Measurements from ENCODE around the gene ZNF429. TPM values are rescaled to one million over a fixed set of nuclear protein-coding genes. Genes with fewer than 3 reads are reported as not detected.
"Not testable (repeated sequence)": the region's sequence is repeated elsewhere in the genome, so short reads cannot be mapped to it uniquely, and the experiment has no call there.

ZNF429 gene
- total RNA-seq, 2 donors from 2014 or later: 16.6 to 17.9 TPM

DNA sequence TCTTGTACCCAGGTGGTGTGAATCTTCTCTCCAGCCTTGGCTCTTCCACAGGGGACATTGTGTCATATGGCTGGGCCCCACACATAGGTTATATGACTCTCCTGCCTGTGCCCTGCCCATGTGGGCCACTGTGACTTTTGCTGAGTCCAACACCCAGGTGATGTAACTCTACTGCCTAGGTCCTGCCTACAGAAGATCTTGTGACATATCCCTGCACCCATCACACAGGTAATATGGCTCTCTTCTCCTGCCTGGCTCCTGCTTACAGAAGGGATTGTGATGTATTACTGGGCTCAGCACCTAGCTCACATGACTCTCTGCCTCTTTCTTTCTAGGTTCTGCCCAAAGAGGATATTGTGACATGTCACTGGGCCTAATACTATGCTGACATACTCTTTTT, 19.5 kb upstream of the ZNF429 start:
- H3K9me3 Mint-ChIP-seq: peaks cover 3 to 12% of the 10 kb centered on the region in 2 donors

DNA sequence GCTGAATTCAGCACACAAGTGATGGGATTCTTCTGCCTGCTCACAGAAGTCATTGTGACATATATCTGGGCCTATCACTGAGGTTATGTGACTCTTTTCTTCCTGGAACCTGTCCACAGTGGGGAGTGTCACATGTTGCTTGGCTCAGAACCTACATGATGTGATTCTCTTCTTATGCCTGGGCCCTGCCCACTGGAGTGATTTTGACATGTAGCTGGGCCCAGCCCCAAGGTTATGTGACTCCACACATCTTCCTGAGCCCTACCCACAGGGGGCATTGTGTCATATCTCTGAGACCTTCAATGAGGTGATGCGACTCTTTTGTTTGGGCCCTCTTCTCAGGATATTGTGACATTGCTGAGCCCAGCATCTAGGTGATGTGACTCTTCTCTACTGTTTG, 17.4 kb upstream of the ZNF429 start:
- Mint-ChIP-seq H3K4me1 (ENCODE audit: low read depth) (no peaks in the 10 kb centered on the region), H3K36me3 (ENCODE audit: insufficient read depth in 2 of 2) (peaks cover 10 to 12% of the 10 kb centered on the region in 2 donors), H3K4me3 (no peak overlapping the region), H3K9me3 (peaks cover 3 to 12% of the 10 kb centered on the region in 2 donors), H3K27me3 (ENCODE audit: low read depth) (no peaks in the 10 kb centered on the region), H3K27ac (no peak overlapping the region)
- DNase-seq: no peak
- ATAC-seq (replicated peaks in 1 of 2): peak in 1 of 2 donors; percentile 19

More for the DNA sequence above, 19.5 kb upstream of the ZNF429 start:
- Mint-ChIP-seq H3K27ac (no peak overlapping the region), H3K4me1 (ENCODE audit: low read depth) (no peaks in the 10 kb centered on the region), H3K27me3 (ENCODE audit: low read depth) (no peaks in the 10 kb centered on the region), H3K36me3 (ENCODE audit: insufficient read depth in 2 of 2) (peaks cover 10 to 12% of the 10 kb centered on the region in 2 donors), H3K4me3 (no peak overlapping the region)
- DNase-seq (no peak), ATAC-seq (replicated peaks in 1 of 2) (no peak)

DNA sequence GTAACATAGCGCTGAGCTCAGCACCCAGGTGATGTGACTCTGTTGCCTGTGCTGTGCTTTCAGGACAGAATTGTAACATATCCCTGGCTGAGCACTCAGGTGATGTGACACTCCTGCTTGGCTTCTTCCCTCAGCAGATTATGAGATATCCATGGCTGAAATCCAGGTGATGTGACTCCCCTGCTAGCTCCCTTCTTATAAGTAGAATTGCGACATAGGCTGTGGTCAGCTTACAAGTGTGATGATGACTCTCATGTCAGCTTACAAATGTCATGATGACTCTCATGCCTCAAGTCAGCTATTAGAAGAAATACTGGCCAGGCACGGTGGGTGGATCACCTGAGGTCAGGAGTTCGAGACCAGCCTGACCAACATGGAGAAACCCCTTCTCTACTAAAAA, 14.3 kb upstream of the ZNF429 start:
- ATAC-seq (replicated peaks in 1 of 2): no peak
- H3K27ac Mint-ChIP-seq: no peak overlapping the region

DNA sequence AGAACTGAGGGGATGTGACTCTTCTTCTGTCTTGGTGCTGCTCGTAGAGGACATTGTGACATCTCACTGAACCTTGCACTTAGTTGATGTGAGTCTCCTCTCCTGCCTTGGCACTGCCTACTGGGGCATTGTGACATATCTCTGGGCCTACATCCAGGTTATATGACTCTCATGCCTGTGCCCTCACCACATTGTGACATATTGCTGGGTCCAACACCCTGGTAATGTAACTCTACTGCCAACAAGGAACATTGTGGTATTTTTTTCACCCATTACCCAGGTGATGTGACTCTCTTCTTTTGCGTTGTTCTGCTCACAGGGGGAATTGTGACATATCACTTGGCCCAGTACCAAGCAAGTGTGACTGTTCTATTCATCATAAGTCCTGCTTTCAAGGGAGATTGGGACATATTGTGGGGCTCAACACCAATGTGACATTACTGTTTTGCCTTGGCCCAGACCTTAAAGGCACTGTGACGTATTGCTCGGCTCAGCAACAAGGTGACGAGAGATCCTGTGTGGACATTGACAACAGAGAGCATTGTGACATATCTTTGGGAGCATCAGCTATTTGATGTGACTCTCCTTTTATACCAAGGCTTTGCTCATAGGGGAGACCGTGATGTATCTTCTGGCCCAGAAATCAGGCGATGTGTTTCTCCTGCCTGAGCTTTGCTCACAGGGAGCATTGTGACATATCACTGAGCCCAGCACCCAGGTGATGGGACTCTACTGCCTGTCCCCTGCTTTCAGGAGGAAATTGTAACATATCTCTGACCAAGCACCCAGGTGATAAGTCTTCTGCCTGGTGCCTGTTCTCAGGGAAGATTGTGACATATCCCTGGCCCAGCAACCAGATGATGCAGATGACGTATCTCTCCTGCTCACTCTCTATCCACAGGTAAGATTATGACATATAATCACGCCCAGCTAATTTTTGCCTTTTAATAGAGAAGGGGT, 12.2 kb upstream of the ZNF429 start:
- DNase-seq (no peak), ATAC-seq (replicated peaks in 1 of 2) (no peak)
- Mint-ChIP-seq H3K36me3 (ENCODE audit: insufficient read depth in 2 of 2) (peaks cover 4 to 16% of the 10 kb centered on the region in 2 donors), H3K27ac (no peak overlapping the region), H3K4me1 (ENCODE audit: low read depth) (no peaks in the 10 kb centered on the region), H3K27me3 (ENCODE audit: low read depth) (no peaks in the 10 kb centered on the region), H3K4me3 (no peak overlapping the region), H3K9me3 (peaks cover 3 to 7% of the 10 kb centered on the region in 2 donors)

More for the DNA sequence above, 14.3 kb upstream of the ZNF429 start:
- Mint-ChIP-seq H3K4me3 (no peak overlapping the region), H3K4me1 (ENCODE audit: low read depth) (no peaks in the 10 kb centered on the region), H3K9me3 (peaks cover 3 to 9% of the 10 kb centered on the region in 2 donors), H3K27me3 (ENCODE audit: low read depth) (no peaks in the 10 kb centered on the region), H3K36me3 (ENCODE audit: insufficient read depth in 2 of 2) (peaks cover 4 to 13% of the 10 kb centered on the region in 2 donors)
- DNase-seq: no peak

DNA sequence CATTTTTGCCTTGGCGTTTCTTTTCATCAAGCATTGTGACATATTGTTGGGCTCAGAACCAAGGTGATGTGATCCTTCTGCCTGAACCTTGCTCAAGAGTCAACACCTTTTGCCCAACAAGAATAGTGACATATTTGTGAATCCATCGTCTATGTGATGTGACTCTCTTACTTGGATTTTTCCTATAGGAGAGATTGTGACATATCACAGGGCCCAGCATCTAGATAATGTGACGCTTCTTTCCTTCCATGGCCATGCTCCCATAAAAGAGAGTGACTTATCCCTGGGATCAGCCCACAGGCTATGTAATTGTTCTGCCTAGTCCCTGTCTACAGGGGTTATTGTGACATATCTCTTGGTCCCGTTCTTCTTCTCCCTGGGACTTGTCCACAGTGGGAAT, 8.5 kb upstream of the ZNF429 start:
- Mint-ChIP-seq H3K27ac (no peak overlapping the region), H3K4me3 (no peak overlapping the region), H3K27me3 (ENCODE audit: low read depth) (no peaks in the 10 kb centered on the region), H3K36me3 (ENCODE audit: insufficient read depth in 2 of 2) (peaks cover 4 to 16% of the 10 kb centered on the region in 2 donors), H3K4me1 (ENCODE audit: low read depth) (no peaks in the 10 kb centered on the region), H3K9me3 (peaks cover 3 to 4% of the 10 kb centered on the region in 2 donors)
- no peak for ATAC-seq (replicated peaks in 1 of 2)
- no peak for DNase-seq

DNA sequence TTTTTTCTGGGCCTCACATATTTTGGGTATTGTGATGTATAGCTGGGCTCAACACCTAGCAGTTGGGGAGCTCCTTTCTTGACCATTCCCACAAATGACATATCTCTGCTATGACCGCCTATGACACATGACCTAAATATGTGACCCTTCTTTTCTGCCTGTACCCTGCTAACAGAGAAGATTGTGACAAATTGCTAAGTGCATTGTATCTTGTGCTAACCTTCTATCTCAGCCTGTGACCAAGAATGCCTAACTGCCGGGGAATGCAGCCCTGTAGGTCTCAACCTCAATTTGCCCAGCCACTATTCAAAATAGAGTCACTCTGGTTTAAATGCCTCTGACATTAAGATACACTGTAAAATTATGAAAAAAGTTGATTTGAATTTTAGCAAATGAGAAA, 6.8 kb upstream of the ZNF429 start:
- no peak overlapping the region for H3K4me3 Mint-ChIP-seq

DNA sequence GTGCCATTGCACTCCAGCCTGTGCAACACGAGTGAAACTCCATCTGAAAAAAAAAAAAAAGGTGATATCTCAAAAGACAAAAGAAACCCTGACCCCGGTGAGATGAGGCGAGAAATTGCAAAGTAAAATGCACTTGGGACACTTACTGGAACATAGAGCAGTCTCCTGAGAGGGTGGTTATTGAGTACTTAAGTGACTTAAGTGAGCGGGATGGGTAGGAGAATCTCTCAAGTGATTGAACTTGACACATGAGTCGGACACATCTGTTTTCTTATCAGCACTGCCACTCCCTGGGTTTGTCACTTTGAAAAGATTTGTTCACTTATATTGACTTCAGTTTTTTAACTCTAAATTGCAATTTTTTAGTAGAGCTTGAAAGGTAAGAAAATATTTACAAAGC, 2.8 kb downstream of the ZNF429 start:
- Mint-ChIP-seq H3K27ac (peak overlapping the region; percentile 8), H3K4me1 (ENCODE audit: low read depth) (peaks cover 43% of the 10 kb centered on the region), H3K36me3 (ENCODE audit: insufficient read depth in 2 of 2) (peaks cover 12 to 34% of the 10 kb centered on the region in 2 donors), H3K4me3 (peak overlapping the region in 1 of 2 donors; percentile 100), H3K9me3 (peaks cover 5% of the 10 kb centered on the region in 2 donors), H3K27me3 (ENCODE audit: low read depth) (no peaks in the 10 kb centered on the region)
- DNase-seq (no peak), ATAC-seq (replicated peaks in 1 of 2) (no peak)

More for the DNA sequence above, 6.8 kb upstream of the ZNF429 start:
- no peak overlapping the region for H3K27ac Mint-ChIP-seq
- peaks cover 4 to 16% of the 10 kb centered on the region in 2 donors for H3K36me3 Mint-ChIP-seq (ENCODE audit: insufficient read depth in 2 of 2)
- H3K27me3 Mint-ChIP-seq (ENCODE audit: low read depth): no peaks in the 10 kb centered on the region
- ATAC-seq (replicated peaks in 1 of 2) (no peak), DNase-seq (no peak)
- H3K9me3 Mint-ChIP-seq: peaks cover 3 to 4% of the 10 kb centered on the region in 2 donors
- H3K4me1 Mint-ChIP-seq (ENCODE audit: low read depth): no peaks in the 10 kb centered on the region

DNA sequence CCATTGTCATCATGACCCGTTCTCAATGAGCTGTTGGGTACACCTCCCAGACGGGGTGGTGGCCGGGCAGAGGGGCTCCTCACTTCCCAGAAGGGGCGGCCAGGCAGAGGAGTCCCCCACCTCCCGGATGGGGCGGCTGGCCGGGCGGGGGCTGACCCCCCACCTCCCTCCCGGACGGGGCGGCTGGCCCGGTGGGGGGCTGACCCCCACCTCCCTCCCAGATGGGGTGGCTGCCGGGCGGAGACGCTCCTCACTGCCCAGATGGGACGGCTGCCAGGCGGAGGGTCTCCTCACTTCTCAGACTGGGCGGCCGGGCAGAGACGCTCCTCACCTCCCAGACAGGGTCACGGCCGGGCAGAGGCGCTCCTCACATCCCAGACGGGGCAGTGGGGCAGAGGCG, 5.7 kb downstream of the ZNF429 start:
- Mint-ChIP-seq H3K36me3 (ENCODE audit: insufficient read depth in 2 of 2) (peaks cover 15 to 45% of the 10 kb centered on the region in 2 donors), H3K4me1 (ENCODE audit: low read depth) (peaks cover 29% of the 10 kb centered on the region)
- not testable (repeated sequence) for H3K27ac Mint-ChIP-seq; H3K4me3 Mint-ChIP-seq; H3K9me3 Mint-ChIP-seq; ATAC-seq (replicated peaks in 1 of 2); H3K27me3 Mint-ChIP-seq (ENCODE audit: low read depth); DNase-seq

DNA sequence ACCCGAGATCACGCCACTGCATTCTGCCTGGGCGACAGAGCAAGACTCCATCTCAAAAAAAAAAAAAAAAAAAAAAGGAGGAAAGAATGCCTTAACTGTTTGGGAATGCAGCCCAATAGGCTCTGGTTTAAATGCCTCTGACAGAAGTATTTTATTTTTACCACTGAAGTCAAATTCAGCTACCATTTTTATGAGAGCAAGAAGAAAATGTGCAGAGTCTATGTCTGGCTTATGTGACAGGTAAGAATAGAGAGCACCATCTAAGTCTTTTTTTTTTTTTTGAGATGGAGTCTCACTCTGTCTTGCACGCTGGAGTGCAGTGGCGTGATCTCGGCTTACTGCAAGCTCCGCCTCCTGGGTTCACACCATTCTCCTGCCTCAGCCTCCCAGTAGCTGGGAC, 7.2 kb downstream of the ZNF429 start:
- not testable (repeated sequence) for ATAC-seq (replicated peaks in 1 of 2); H3K27me3 Mint-ChIP-seq (ENCODE audit: low read depth); H3K27ac Mint-ChIP-seq; DNase-seq; H3K4me3 Mint-ChIP-seq
- Mint-ChIP-seq H3K4me1 (ENCODE audit: low read depth) (peaks cover 20% of the 10 kb centered on the region), H3K9me3 (peaks cover 13% of the 10 kb centered on the region in 2 donors), H3K36me3 (ENCODE audit: insufficient read depth in 2 of 2) (peaks cover 21 to 53% of the 10 kb centered on the region in 2 donors)

DNA sequence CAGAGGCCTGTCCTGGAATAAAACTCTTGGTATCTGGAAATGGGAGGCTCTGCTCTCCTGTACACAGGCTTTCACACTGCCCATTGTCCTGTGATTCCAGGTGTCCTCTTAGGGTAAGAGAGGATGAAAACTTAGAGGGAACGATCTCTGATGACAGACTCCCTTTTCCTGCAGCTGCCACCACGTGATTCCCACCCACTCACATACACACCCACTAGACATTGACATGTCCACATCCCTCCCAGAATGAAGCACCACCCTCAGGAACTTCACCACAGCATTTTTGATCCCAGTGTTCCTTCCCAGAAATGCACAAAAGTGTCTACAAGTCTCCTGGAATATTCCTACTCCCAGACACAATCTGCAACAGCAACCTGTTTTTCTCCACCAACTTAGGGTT, 8.2 kb downstream of the ZNF429 start:
- no peak overlapping the region for H3K27ac Mint-ChIP-seq
- H3K36me3 Mint-ChIP-seq (ENCODE audit: insufficient read depth in 2 of 2): peaks cover 26 to 55% of the 10 kb centered on the region in 2 donors
- H3K9me3 Mint-ChIP-seq: peaks cover 17 to 18% of the 10 kb centered on the region in 2 donors
- H3K27me3 Mint-ChIP-seq (ENCODE audit: low read depth): no peaks in the 10 kb centered on the region
- DNase-seq (no peak), ATAC-seq (replicated peaks in 1 of 2) (no peak)
- peaks cover 17% of the 10 kb centered on the region for H3K4me1 Mint-ChIP-seq (ENCODE audit: low read depth)
- H3K4me3 Mint-ChIP-seq: no peak overlapping the region

DNA sequence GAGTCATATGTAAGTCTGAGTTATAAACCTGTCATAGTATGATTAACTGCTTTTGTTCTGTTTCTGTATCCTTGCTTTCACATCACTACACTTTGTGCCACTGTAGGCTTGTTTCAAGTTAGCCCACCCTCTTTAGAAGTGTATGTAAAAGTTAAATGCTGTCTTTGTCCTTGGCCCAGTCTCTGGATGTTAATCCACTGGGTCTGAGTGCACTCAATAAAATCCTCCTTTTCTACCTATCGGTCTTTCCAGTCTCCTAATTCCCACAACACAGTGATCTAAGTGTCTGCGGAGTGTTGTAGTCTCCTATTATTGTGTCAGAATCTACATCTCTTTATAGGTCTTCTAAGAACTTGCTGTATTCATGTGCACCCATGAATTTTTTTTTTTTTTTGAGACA, 14.1 kb downstream of the ZNF429 start:
- peaks cover 40 to 70% of the 10 kb centered on the region in 2 donors for H3K36me3 Mint-ChIP-seq (ENCODE audit: insufficient read depth in 2 of 2)

DNA sequence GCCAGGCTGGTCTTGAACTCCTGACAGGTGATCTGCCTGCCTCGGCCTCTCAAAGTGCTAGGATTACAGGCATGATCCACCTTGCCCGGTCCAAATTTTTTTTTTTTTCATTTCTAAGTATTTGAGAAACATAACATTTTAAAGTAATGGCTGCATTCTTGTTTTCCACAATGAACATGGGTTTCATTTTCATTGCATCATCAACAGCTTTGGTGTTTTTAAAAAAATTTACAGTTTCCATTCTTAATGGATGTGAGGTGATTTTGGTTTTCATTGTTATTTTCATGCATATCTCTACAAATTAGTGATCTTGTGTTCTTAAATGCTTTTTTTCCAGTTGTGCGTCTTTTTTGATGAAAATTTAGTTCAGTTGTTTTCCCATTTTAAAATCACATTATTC, 27.5 kb downstream of the ZNF429 start:
- Mint-ChIP-seq H3K36me3 (ENCODE audit: insufficient read depth in 2 of 2) (peaks cover 30 to 70% of the 10 kb centered on the region in 2 donors), H3K27ac (no peak overlapping the region), H3K27me3 (ENCODE audit: low read depth) (no peaks in the 10 kb centered on the region), H3K9me3 (peaks cover 10 to 14% of the 10 kb centered on the region in 2 donors), H3K4me1 (ENCODE audit: low read depth) (no peaks in the 10 kb centered on the region), H3K4me3 (no peak overlapping the region)
- DNase-seq (no peak), ATAC-seq (replicated peaks in 1 of 2) (no peak)

More for the DNA sequence above, 14.1 kb downstream of the ZNF429 start:
- Mint-ChIP-seq H3K4me1 (ENCODE audit: low read depth) (peaks cover 12% of the 10 kb centered on the region), H3K9me3 (peaks cover 21% of the 10 kb centered on the region in 2 donors), H3K27ac (no peak overlapping the region), H3K27me3 (ENCODE audit: low read depth) (no peaks in the 10 kb centered on the region), H3K4me3 (no peak overlapping the region)
- no peak for DNase-seq
- ATAC-seq (replicated peaks in 1 of 2): no peak

DNA sequence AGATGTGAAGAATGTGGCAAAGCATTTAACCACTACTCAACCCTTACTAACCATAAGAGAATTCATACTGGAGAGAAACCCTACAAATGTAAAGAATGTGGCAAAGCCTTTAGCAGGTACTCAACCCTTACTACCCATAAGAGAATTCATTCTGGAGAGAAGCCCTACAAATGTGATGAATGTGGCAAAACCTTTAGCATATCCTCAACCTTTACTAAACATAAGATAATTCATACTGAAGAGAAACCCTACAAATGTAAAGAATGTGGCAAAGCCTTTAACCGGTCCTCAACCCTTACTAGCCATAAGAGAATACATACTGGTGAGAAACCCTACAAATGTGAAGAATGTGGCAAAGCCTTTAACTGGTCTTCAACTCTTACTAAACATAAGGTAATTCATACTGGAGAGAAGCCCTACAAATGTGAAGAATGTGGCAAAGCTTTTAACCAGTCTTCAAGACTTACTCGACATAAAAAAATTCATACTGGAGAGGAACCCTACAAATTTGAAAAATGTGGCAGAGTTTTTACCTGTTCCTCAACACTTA, 31.4 kb downstream of the ZNF429 start:
- Mint-ChIP-seq H3K9me3 (peaks cover 13 to 15% of the 10 kb centered on the region in 2 donors), H3K36me3 (ENCODE audit: insufficient read depth in 2 of 2) (peaks cover 31 to 61% of the 10 kb centered on the region in 2 donors)
- H3K27me3 Mint-ChIP-seq (ENCODE audit: low read depth); ATAC-seq (replicated peaks in 1 of 2); H3K4me3 Mint-ChIP-seq; H3K4me1 Mint-ChIP-seq (ENCODE audit: low read depth); H3K27ac Mint-ChIP-seq; DNase-seq: not testable (repeated sequence)

Measured in activated T-cell treated with anti-CD3 and anti-CD28 coated beads, Interleukin-2, amount 50 U/mL, for 72 hours (primary cell).